GM18508 (cell line): ENCODE results near the gene C5orf52.

Experiments used
- ATAC-seq: cut with Tn5 transposase; IDR thresholded peaks from one replicate; pipeline ENCODE4 v1.9.1; 2021; ENCODE audit warnings: moderate number of reproducible peaks; ENCODE audit not compliant: insufficient read depth, unreplicated experiment

The C5orf52 gene

GRCh38 chr5:157670662-157671591 is at the start of gene C5orf52:
Gene C5orf52, plus strand, starts transcription at chr5:157671533. Its CDS starts 82 bp downstream, at chr5:157671615.
- ATAC-seq = no peak

- no peak for ATAC-seq
Observed at GRCh38 chr5:157624144-157624543, 47.2 kb upstream of the C5orf52 start.

GRCh38 chr5:157626831-157627230 is 44.5 kb upstream of the C5orf52 start:
- no peak for ATAC-seq

- no peak for ATAC-seq
Observed at GRCh38 chr5:157630341-157630740, 41.0 kb upstream of the C5orf52 start.

GRCh38 chr5:157640406-157641066 is 30.8 kb upstream of the C5orf52 start:
- ATAC-seq = no peak

GRCh38 chr5:157648275-157648990 is 22.9 kb upstream of the C5orf52 start:
- no peak for ATAC-seq

GRCh38 chr5:157649101-157649500 is 22.2 kb upstream of the C5orf52 start:
- no peak for ATAC-seq

GRCh38 chr5:157650991-157651611 is 20.2 kb upstream of the C5orf52 start:
- ATAC-seq = no peak

GRCh38 chr5:157651623-157652376 is 19.5 kb upstream of the C5orf52 start:
- ATAC-seq = no peak

GRCh38 chr5:157652377-157652692 is 19.0 kb upstream of the C5orf52 start, which contains the start of gene SOX30:
Gene SOX30, minus strand, starts transcription at chr5:157652438. Its CDS starts 360 bp downstream, at chr5:157652078.
- no peak for ATAC-seq

GRCh38 chr5:157657516-157657915 is 13.8 kb upstream of the C5orf52 start:
- ATAC-seq = no peak

GRCh38 chr5:157658893-157659292 is 12.4 kb upstream of the C5orf52 start:
- no peak for ATAC-seq

GRCh38 chr5:157659868-157660660 is 11.3 kb upstream of the C5orf52 start:
- ATAC-seq = no peak

GRCh38 chr5:157665467-157666070 is 5.8 kb upstream of the C5orf52 start:
- no peak for ATAC-seq

GRCh38 chr5:157668356-157668755 is 3.0 kb upstream of the C5orf52 start:
- no peak for ATAC-seq

GRCh38 chr5:157669701-157670097 is 1.6 kb upstream of the C5orf52 start:
- ATAC-seq = no peak

- no peak for ATAC-seq
Observed at GRCh38 chr5:157671592-157672330, 428 bp downstream of the C5orf52 start.

GRCh38 chr5:157672976-157673375 is 1.6 kb downstream of the C5orf52 start:
- no peak for ATAC-seq
